HEK293 (cell line): ENCODE data around the gene EEF2K.

ENCODE experiments used
- HIC1 ChIP-seq: fragments of 450-650 bp; formaldehyde crosslinking; IDR thresholded peaks from 2 replicates; pipeline ENCODE4 v1.5.1; 2016; ENCODE audit warnings: missing biosample characterization, missing genetic modification characterization
- HOXC10 ChIP-seq: sonication (generic); formaldehyde crosslinking; IDR thresholded peaks from 2 replicates; pipeline ENCODE4 v1.8.1; 2023; ENCODE audit warnings: mild to moderate bottlenecking, missing genetic modification reagents
- KLF1 ChIP-seq: fragments of 450-650 bp; formaldehyde crosslinking; IDR thresholded peaks from 2 replicates; pipeline ENCODE4 v1.5.1; 2016; ENCODE audit warnings: missing biosample characterization, missing genetic modification characterization
- KLF10 ChIP-seq: fragments of 450-650 bp; IDR thresholded peaks from 2 replicates; pipeline ENCODE4 v1.5.1; 2018; ENCODE audit warnings: missing biosample characterization, mild to moderate bottlenecking, missing genetic modification characterization
- KLF7 ChIP-seq: fragments of 450-650 bp; formaldehyde crosslinking; IDR thresholded peaks from 2 replicates; pipeline ENCODE4 v1.5.1; 2016; ENCODE audit warnings: missing biosample characterization, missing genetic modification characterization, borderline replicate concordance
- KLF9 ChIP-seq: fragments of 450-650 bp; formaldehyde crosslinking; IDR thresholded peaks from 2 replicates; pipeline ENCODE4 v1.5.1; 2016; ENCODE audit warnings: missing biosample characterization, missing genetic modification characterization, low read depth
- OSR2 ChIP-seq: fragments of 450-650 bp; formaldehyde crosslinking; IDR thresholded peaks from 2 replicates; pipeline ENCODE4 v1.5.1; 2016; ENCODE audit warnings: missing biosample characterization, missing genetic modification characterization
- PATZ1 ChIP-seq: fragments of 450-650 bp; formaldehyde crosslinking; IDR thresholded peaks from 2 replicates; pipeline ENCODE4 v1.5.1; 2016; ENCODE audit warnings: missing biosample characterization, missing genetic modification characterization
- RBAK ChIP-seq: fragments of 450-650 bp; formaldehyde crosslinking; IDR thresholded peaks from 2 replicates; pipeline ENCODE4 v1.5.1; 2016; ENCODE audit warnings: missing biosample characterization, missing genetic modification characterization
- SP3 ChIP-seq: fragments of 450-650 bp; formaldehyde crosslinking; IDR thresholded peaks from 2 replicates; pipeline ENCODE4 v1.5.1; 2016; ENCODE audit warnings: missing biosample characterization, missing genetic modification characterization
- YY1 ChIP-seq: fragments of 450-650 bp; formaldehyde crosslinking; IDR thresholded peaks from 2 replicates; pipeline ENCODE4 v1.5.1; 2018; ENCODE audit warnings: missing biosample characterization, missing genetic modification characterization
- ZBTB7A ChIP-seq: fragments of 450-650 bp; formaldehyde crosslinking; IDR thresholded peaks from 2 replicates; pipeline ENCODE4 v1.5.1; 2016; ENCODE audit warnings: low read depth, missing biosample characterization, missing genetic modification characterization
- ZIC2 ChIP-seq: fragments of 450-650 bp; formaldehyde crosslinking; IDR thresholded peaks from 2 replicates; pipeline ENCODE4 v1.5.1; 2016; ENCODE audit warnings: missing biosample characterization, missing genetic modification characterization
- ZNF146 ChIP-seq: fragments of 450-650 bp; formaldehyde crosslinking; IDR thresholded peaks from 2 replicates; pipeline ENCODE4 v1.5.1; 2016; ENCODE audit warnings: missing biosample characterization, missing genetic modification characterization
- ZNF23 ChIP-seq: fragments of 450-650 bp; formaldehyde crosslinking; IDR thresholded peaks from 2 replicates; pipeline ENCODE4 v1.5.1; 2016; ENCODE audit warnings: missing biosample characterization, missing genetic modification characterization, borderline replicate concordance
- ZNF248 ChIP-seq: fragments of 450-650 bp; formaldehyde crosslinking; IDR thresholded peaks from 2 replicates; pipeline ENCODE4 v1.5.1; 2017; ENCODE audit warnings: missing biosample characterization, missing genetic modification characterization
- ZNF302 ChIP-seq: fragments of 450-650 bp; formaldehyde crosslinking; IDR thresholded peaks from 2 replicates; pipeline ENCODE4 v1.5.1; 2016; ENCODE audit warnings: missing biosample characterization, missing genetic modification characterization, low read depth
- ZNF37A ChIP-seq: fragments of 450-650 bp; IDR thresholded peaks from 2 replicates; pipeline ENCODE4 v1.5.1; 2018; ENCODE audit warnings: missing biosample characterization, missing genetic modification characterization
- ZNF548 ChIP-seq: fragments of 450-650 bp; formaldehyde crosslinking; IDR thresholded peaks from 2 replicates; pipeline ENCODE4 v1.5.1; 2016; ENCODE audit warnings: missing biosample characterization, missing genetic modification characterization
- ZNF561 ChIP-seq: fragments of 450-650 bp; IDR thresholded peaks from 2 replicates; pipeline ENCODE4 v1.5.1; 2018; ENCODE audit warnings: missing biosample characterization, missing genetic modification characterization, borderline replicate concordance
- ZNF610 ChIP-seq: fragments of 450-650 bp; formaldehyde crosslinking; IDR thresholded peaks from 2 replicates; pipeline ENCODE4 v1.5.1; 2016; ENCODE audit warnings: missing biosample characterization, missing genetic modification characterization, borderline replicate concordance
- ZNF621 ChIP-seq: fragments of 450-650 bp; formaldehyde crosslinking; IDR thresholded peaks from 2 replicates; pipeline ENCODE4 v1.5.1; 2017; ENCODE audit warnings: missing biosample characterization, missing genetic modification characterization
- ZNF704 ChIP-seq: fragments of 450-650 bp; formaldehyde crosslinking; IDR thresholded peaks from 2 replicates; pipeline ENCODE4 v1.5.1; 2016; ENCODE audit warnings: missing biosample characterization, missing genetic modification characterization
- ZSCAN16 ChIP-seq: fragments of 450-650 bp; formaldehyde crosslinking; IDR thresholded peaks from 2 replicates; pipeline ENCODE4 v1.5.1; 2016; ENCODE audit warnings: missing biosample characterization, missing genetic modification characterization
- ZXDB ChIP-seq: fragments of 450-650 bp; formaldehyde crosslinking; IDR thresholded peaks from 2 replicates; pipeline ENCODE4 v1.5.1; 2016; ENCODE audit warnings: missing biosample characterization, missing genetic modification characterization
- TF ChIP-seq, protein P1 (sequence below): fragments of 450-650 bp; formaldehyde crosslinking; IDR thresholded peaks from 2 replicates; pipeline ENCODE4 v1.5.0; 2017; ENCODE audit warnings: missing biosample characterization, missing genetic modification characterization, borderline replicate concordance
- TF ChIP-seq, protein P2 (sequence below): fragments of 450-650 bp; formaldehyde crosslinking; IDR thresholded peaks from 2 replicates; pipeline ENCODE4 v1.5.1; 2016; ENCODE audit warnings: missing biosample characterization, missing genetic modification characterization
- TF ChIP-seq, protein P3 (sequence below): sonication (generic); formaldehyde crosslinking; IDR thresholded peaks from 2 replicates; pipeline ENCODE4 v1.8.1; 2022; ENCODE audit warnings: mild to moderate bottlenecking, moderate library complexity, missing genetic modification reagents
- TF ChIP-seq, protein P4 (sequence below): fragments of 450-650 bp; formaldehyde crosslinking; IDR thresholded peaks from 2 replicates; pipeline ENCODE4 v1.5.1; 2016; ENCODE audit warnings: missing biosample characterization, missing genetic modification characterization

The EEF2K gene

DNA sequence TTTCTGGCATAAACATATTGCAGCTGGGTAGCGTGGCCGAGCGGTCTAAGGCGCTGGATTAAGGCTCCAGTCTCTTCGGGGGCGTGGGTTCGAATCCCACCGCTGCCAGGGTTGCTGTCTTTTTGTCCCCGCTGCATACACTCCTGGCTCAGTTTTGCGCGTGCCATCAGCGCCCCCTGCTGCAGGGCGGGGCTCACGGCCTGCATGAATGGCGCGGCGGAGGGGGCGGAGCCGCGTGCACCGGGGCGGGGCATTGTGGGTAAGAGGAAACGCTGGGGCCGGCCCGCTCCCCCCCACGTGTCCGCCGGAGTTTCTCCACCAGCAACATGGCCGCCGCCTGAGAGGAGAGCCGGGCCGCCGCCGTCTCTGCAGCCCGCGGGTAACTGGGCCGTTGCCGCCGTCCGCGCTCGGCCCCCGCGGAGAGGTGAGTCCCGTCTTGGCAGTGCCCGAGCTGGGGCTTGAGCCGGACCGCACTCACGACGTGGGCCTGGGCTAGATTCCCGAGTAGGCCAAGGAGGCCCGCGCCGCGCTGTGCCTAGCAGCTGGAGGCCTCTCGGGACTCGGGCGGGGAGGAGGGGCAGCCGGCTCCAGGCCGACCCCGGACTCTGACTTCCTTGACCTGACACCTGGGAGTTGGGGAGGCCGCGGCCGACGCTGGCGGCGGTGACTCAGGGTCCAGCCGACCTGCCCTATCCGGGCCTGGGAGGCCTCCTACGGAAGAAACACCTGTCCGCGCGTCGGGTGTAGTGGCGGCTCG is 91.2 kb downstream of the EEF2K start, which contains the start of gene POLR3E (continued):
- TF ChIP-seq, protein P1, sequence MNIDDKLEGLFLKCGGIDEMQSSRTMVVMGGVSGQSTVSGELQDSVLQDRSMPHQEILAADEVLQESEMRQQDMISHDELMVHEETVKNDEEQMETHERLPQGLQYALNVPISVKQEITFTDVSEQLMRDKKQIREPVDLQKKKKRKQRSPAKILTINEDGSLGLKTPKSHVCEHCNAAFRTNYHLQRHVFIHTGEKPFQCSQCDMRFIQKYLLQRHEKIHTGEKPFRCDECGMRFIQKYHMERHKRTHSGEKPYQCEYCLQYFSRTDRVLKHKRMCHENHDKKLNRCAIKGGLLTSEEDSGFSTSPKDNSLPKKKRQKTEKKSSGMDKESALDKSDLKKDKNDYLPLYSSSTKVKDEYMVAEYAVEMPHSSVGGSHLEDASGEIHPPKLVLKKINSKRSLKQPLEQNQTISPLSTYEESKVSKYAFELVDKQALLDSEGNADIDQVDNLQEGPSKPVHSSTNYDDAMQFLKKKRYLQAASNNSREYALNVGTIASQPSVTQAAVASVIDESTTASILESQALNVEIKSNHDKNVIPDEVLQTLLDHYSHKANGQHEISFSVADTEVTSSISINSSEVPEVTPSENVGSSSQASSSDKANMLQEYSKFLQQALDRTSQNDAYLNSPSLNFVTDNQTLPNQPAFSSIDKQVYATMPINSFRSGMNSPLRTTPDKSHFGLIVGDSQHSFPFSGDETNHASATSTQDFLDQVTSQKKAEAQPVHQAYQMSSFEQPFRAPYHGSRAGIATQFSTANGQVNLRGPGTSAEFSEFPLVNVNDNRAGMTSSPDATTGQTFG (tag by site-specific recombination) = 0 out of 2 replicates have a peak, but pooled peaks have one; percentile 28
- TF ChIP-seq, protein P2, sequence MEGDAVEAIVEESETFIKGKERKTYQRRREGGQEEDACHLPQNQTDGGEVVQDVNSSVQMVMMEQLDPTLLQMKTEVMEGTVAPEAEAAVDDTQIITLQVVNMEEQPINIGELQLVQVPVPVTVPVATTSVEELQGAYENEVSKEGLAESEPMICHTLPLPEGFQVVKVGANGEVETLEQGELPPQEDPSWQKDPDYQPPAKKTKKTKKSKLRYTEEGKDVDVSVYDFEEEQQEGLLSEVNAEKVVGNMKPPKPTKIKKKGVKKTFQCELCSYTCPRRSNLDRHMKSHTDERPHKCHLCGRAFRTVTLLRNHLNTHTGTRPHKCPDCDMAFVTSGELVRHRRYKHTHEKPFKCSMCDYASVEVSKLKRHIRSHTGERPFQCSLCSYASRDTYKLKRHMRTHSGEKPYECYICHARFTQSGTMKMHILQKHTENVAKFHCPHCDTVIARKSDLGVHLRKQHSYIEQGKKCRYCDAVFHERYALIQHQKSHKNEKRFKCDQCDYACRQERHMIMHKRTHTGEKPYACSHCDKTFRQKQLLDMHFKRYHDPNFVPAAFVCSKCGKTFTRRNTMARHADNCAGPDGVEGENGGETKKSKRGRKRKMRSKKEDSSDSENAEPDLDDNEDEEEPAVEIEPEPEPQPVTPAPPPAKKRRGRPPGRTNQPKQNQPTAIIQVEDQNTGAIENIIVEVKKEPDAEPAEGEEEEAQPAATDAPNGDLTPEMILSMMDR (tag by site-specific recombination) = peak; percentile 99
- TF ChIP-seq ZNF610 = peak; percentile 59
- TF ChIP-seq SP3 (tag by site-specific recombination) = peak; percentile 88
- TF ChIP-seq ZNF704 = peak; percentile 58; the same call in 1 of the 2 replicates
- TF ChIP-seq KLF7 = peak; percentile 73
- TF ChIP-seq, protein P3, sequence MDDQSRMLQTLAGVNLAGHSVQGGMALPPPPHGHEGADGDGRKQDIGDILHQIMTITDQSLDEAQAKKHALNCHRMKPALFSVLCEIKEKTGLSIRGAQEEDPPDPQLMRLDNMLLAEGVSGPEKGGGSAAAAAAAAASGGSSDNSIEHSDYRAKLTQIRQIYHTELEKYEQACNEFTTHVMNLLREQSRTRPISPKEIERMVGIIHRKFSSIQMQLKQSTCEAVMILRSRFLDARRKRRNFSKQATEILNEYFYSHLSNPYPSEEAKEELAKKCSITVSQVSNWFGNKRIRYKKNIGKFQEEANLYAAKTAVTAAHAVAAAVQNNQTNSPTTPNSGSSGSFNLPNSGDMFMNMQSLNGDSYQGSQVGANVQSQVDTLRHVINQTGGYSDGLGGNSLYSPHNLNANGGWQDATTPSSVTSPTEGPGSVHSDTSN (CRISPR knock-in tag) = peak; percentile 87; the same call in 1 of the 2 replicates
- TF ChIP-seq HIC1 (tag by site-specific recombination) = no peak; the same call in 1 of the 2 replicates
- TF ChIP-seq KLF10 (tag by site-specific recombination) = peak; percentile 89
- peak; percentile 68 for TF ChIP-seq KLF1 (tag by site-specific recombination)
- TF ChIP-seq, protein P4, sequence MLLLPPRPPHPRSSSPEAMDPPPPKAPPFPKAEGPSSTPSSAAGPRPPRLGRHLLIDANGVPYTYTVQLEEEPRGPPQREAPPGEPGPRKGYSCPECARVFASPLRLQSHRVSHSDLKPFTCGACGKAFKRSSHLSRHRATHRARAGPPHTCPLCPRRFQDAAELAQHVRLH (tag by site-specific recombination) = peak; percentile 79
- TF ChIP-seq YY1 (tag by site-specific recombination) = peak; percentile 95
- no peak; the same call in 1 of the 2 replicates for TF ChIP-seq ZNF146 (tag by site-specific recombination)
- peak; percentile 85 for TF ChIP-seq KLF9
- 0 out of 2 replicates have a peak, but pooled peaks have one; percentile 39 for TF ChIP-seq ZNF621 (tag by site-specific recombination)
- TF ChIP-seq OSR2 (tag by site-specific recombination) = peak; percentile 34; the same call in 1 of the 2 replicates
- TF ChIP-seq ZNF248 (tag by site-specific recombination) = no peak
- no peak for TF ChIP-seq ZNF548 (tag by site-specific recombination)
- no peak; the same call in 1 of the 2 replicates for TF ChIP-seq ZSCAN16 (tag by site-specific recombination)
- no peak for TF ChIP-seq ZNF37A
- TF ChIP-seq RBAK = 0 out of 2 replicates have a peak, but pooled peaks have one; percentile 11
- no peak for TF ChIP-seq HOXC10 (CRISPR knock-in tag)
- peak; percentile 95 for TF ChIP-seq ZBTB7A (tag by site-specific recombination)
- TF ChIP-seq ZNF561 (tag by site-specific recombination) = peak; percentile 93
- TF ChIP-seq ZNF302 (tag by site-specific recombination) = no peak
- peak; percentile 87 for TF ChIP-seq ZXDB (tag by site-specific recombination)
- TF ChIP-seq PATZ1 (tag by site-specific recombination) = peak; percentile 98
- 0 out of 2 replicates have a peak, but pooled peaks have one; percentile 17 for TF ChIP-seq ZNF23 (tag by site-specific recombination)
- TF ChIP-seq ZIC2 (tag by site-specific recombination) = peak; percentile 63
